ENCODE measurements around the gene COX7A2.

- no peak for TF ChIP-seq CTCF (optimal IDR thresholded peaks at IDR 0.05 in 1 of 3, IDR thresholded peaks at IDR 0.05 in 1 of 3, conservative IDR thresholded peaks at IDR 0.05 in 1 of 3; ENCODE audit: extremely low read depth in 1 of 3, insufficient read depth in 2 of 3, low read length in 3 of 3)
- no peak for TF ChIP-seq EZH2 (IDR thresholded peaks at IDR 0.05; ENCODE audit: low read length)
Observed at GRCh38 chr6:75235271-75235670, 8.3 kb downstream of the COX7A2 start.

All from keratinocyte (primary cell).